Measurements from ENCODE around the gene PTCD1. TPM values are rescaled to one million over a fixed set of nuclear protein-coding genes. Genes with fewer than 3 reads are reported as not detected.

The PTCD1 gene
- 5.5 and 6.8 TPM in 2 replicates for total RNA-seq

DNA sequence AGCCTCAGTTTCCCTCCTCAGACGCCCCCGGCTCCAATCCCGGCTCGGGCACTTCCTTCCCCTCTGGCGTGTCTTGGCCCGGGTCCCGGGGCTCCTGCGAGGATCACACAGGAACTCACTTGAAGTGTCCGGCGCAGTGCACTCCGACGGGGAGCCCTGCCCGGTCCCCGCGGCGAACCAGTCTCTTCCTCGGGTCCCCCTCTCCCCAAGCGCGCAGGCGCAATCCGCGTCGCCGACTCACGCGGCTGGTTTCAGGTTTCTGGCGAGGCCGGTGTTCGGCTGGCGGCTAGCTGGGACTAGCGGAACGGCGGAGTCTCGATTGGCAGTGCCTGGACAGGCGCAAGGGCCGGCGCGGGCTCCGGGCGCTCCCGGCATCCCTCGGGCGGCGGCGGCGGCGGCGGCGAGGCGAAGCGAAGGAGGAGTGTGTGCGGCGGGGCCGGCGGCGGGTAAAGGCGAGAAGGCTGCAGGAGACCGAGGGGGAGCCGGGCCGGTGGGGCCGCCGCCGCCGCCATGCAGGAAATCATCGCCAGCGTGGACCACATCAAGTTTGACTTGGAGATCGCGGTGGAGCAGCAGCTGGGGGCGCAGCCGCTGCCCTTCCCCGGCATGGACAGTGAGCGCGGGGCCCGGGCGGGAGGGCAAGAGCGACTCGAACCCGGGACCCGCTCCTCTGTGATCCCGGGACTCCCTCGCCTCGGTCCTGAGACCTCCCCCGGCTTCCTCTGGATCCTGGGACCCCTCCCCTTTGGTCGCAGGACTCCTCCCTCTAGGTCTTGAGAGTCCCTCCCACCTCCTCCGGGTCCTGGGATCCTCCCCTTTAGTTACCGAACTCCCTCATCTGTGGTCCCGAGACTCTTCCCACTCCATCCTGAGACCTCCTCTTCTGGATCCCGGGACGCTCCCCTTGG is at the start of gene PTCD1, which contains the start of gene CPSF4:
Gene PTCD1, minus strand, starts transcription at position 226 of the 908 bp plus-strand sequence. CDS start 3,556 bp downstream, outside the sequence.
Gene CPSF4, plus strand, starts transcription at position 371 of the 908 bp plus-strand sequence. Its CDS starts 140 bp downstream, at position 511.
- peak; percentile 96 for DNase-seq

DNA sequence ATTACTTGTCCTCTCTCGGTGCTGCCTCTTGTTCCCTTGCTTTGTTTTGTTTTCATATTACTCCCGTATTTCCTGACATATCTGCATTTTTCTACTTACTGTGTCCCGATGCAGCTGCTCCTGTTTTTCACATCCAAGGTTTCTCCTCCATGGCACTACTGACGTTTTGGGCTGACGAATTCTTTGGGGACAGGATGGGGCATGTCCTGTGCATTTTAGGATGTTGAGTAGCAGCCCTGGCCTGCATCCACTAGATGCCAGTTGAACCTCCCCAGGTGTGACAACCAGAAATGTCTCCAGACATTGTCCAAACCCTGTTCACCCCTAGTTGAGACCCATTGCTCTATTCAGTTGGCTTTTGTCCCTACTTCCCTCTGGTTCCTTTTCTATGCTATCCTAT is 46.5 kb upstream of the PTCD1 start:
- DNase-seq: no peak

DNA sequence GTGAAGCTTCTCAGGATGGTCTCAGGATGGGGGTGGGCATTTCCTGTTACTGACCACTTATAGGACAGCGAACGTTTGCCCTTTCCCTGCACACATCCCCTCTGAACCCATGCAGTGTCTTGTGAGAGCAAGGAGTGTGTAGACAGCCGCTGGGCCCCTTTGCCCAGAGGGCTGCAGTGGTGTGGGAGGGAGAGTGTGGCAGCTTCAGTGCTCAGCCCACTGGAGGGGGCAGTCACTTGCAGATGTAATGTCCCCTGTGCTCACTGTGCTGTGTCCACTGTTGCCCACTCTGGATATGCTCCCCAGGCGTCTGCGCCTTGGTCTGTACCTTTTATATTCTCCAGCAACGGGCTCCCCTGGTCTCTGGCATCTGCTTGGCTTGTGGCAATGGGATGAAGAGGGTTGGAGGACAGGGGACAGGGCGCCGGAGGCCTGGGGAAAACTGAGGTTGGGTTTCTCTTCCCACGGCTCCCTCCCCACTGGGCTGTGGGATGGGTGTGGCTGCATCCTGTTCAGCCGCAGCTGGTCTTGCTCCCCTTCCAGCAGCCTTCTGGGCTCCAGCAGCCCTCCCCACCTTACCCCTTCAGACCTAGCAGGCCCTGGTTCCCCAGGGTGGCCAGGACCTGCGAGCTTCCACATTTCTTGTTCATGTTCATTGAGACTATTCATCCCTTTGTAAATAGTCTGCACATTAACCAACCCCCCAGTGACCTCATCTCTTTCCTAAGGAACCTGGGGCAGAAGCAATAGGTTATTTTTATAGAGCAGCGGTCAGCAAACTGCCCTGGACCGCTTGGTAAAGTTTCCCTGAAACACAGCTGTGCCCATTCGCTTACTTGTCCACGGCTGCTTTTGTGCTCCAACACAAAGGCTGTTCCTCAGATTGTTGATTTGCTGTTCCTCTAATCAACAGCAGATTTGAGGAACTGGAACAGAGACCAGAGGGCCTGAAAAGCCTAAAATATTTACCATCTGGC is 40.2 kb upstream of the PTCD1 start:
- DNase-seq: peak; percentile 39

- DNase-seq: no peak
Measured at GRCh38 chr7:99476107-99476506, 37.5 kb upstream of the PTCD1 start.

DNA sequence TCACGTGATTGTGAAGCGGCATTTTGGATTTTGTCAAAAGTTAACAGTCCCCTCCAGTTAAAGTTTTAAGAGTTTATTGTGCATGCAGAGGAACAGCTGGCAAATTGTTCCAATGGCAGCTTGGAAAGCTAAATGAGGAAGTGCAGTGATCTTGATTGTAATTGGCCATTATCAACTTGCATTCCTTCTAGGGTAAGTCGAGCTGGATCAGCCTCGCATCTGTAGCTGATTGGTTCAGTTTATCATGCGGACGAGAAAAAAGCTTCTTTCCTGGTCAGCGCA is 34.7 kb upstream of the PTCD1 start:
- peak; percentile 85 for DNase-seq

GRCh38 chr7:99472561-99473314 is 34.1 kb upstream of the PTCD1 start, which contains the start of gene ZNF789:
ZNF789 (plus strand) TSS chr7:99472890; CDS start chr7:99476457, 3,567 bp downstream.
- peak; percentile 98 for DNase-seq

DNA sequence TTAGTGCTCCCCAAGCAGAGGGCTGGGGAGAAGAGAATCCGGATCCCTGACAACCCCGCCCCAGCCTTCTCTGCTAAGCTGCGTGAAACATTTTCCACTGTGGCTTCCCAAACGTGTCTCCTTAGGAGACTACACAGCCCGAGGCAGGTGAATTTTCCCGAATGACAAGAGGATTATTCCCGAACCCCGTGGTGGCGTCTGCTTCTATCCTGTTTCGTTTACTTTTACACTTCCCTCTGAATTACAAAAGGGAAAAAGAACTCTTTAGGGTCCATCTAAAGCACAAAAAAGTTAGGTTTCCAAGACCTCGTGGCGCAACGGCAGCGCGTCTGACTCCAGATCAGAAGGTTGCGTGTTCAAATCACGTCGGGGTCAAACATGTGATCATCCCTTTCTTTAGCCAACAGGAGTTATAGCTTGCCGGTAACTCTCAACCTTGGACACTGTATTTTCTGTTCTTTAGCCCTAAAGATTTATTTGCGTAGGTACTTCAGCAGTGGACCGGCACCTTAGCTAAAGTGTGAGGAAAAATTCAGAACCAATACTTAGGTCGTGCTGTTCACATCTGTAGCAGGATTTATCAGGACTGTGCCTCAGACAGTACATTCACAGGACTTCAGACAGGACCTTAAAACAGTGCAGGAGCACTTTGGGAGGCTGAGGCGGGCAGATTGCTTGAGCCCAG is 30.9 kb upstream of the PTCD1 start:
- DNase-seq: no peak

GRCh38 chr7:99468336-99468918 is 29.8 kb upstream of the PTCD1 start:
- DNase-seq: no peak

DNA sequence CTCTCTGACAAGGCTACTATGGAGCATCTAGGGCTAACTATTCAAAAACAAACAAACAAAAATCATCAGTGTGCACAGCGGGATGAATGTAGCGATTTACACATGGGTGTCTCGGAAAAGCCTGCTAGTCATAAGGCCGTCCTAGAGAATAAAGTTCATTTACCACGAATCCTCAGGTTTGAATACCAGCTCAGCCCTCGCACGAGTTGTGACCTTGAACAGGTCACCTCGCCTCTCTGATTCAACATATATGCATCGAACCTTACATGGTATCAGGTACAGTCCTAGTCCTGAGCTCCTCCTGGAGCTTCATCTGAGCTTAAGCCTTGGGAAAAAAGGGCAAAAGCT is 26.8 kb upstream of the PTCD1 start:
- no peak for DNase-seq

DNA sequence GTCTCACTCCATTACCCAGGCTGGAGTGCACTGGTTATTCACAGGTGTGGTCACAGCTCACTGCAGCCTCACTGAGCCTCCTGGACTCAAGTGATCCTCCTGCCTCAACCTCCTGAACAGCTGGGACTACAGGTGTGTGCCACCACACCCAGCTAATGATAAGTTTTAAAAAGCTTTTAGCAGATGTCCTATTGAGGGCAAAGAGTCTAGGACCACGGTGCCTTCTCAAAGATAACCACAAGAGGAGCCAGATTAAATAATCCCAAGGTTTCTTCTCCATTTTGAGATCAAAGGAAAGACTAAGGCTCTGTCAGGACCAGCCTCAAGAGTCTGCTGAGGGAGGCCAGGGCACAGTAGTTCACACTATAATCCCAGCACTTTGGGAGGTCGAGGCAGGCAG is 22.6 kb upstream of the PTCD1 start:
- DNase-seq: no peak

DNA sequence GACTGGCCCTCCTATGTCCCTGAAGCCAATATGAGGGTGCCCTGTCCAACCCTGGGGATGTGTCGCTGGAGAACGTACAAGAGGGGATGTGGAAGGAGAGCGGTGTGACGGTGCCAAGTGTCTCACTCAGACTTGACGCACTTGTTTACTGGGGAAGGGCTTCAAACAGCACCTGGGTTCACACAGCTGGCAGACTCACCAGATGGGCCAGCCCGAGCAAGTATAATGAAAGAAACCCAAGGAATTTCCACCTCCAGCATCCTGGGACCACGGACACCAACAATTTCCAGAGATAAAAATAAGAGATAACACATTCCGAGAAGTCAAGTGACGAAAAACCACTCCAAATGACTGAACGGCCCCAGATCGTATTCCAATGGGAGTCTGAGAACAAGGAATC is 22.1 kb upstream of the PTCD1 start:
- DNase-seq: no peak

- DNase-seq: peak; percentile 47
Measured at GRCh38 chr7:99459087-99459486, 20.5 kb upstream of the PTCD1 start.

DNA sequence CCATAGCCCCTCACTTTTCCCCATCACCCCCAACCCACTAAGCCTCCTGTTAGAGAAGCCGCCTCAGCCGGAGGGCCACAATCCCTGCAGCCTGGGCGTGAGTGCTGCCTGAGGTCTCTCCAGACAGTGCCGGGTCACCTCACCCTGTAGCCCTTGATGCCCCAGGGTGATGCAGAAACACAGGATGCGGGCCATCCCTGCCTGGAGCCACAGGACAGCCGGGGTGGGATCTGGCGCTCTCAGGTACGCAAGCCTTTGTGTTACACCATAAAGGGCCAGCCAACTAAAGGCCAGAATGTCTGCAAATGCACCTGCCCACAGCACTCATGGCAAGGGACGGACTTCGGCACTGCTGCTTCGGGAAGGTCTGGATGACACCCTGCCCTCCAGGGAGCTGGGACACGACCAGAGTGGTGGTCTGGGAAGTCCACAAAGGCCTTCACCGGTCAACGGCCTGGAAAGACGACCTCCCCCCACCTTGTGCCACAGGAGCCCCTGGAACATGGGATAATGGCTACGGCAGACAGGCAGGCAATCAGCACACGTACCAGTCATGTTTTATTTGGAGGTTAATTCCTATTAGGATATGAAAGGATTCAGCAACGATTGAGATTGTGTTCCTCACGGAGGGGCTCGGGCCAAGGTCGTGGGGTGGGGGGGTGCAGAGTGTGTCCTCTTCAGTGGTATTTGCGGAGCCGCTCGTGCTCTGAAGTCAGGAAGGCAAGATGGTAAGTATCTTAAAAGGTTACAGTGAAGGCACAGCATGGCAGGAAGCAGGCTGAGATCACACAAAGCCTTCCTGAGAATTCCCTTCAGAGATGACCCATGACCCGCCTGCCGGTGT is 19.3 kb upstream of the PTCD1 start:
- peak; percentile 49 for DNase-seq

- no peak for DNase-seq
Measured at GRCh38 chr7:99457050-99457649, 18.6 kb upstream of the PTCD1 start.

DNA sequence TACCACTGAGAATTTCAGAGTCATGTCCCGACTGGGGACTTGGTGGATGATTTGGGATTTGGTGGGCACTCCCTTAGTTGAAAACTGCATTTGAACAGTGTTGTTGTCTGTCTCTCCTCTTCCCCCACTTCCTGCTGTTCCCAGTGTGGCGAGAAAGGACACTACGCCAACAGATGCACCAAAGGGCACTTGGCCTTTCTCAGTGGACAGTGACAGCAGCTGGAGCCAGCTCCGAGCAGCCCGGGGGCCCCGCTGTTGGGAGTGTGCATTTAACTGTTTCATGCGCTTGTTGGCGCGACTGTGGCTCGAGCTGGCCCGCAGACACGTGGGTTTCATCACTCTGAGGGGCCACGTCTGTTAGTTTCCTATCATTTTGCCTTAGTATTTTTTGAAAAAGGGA is 17.7 kb upstream of the PTCD1 start:
- no peak for DNase-seq

DNA sequence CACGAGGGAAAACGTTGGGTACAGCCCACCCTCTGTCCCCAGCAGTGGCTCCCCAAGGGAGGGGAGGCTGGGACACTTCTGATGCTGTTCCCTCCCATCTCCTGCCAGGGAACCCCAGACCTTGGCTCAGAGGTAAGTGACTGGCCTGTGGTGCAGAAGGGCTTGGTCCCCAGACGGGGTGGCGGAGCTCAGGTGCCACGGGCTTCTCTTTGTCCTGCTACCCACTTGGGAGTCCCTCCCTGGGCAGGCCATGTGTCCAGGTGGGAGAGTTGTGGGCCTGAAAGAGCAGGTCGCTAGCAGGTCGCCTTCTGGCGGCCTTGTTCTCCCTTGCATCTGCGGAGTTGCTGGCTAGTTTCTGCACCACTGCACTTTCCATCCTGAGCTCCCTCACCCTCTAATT is 17.3 kb upstream of the PTCD1 start:
- DNase-seq: no peak

DNA sequence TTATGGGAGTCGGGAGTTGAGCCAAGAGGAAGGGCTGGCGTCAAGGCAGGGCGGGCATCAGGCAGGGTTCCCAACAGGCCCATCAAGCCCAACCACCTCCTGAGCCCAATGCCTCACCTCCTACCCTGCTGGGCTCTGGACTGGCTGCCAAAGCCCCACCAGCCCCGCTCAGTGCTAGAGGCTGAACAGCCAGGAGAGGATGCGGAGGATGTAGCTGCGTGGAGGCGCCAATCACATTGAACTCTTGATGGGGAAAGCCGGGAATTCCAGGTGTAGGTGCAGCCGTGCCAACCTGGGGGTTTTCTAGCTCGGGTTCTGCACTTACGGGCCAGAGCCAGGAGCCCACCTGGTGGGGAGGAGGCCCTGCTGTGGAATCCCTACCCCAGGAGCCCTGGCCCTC is 14.5 kb upstream of the PTCD1 start:
- no peak for DNase-seq

DNA sequence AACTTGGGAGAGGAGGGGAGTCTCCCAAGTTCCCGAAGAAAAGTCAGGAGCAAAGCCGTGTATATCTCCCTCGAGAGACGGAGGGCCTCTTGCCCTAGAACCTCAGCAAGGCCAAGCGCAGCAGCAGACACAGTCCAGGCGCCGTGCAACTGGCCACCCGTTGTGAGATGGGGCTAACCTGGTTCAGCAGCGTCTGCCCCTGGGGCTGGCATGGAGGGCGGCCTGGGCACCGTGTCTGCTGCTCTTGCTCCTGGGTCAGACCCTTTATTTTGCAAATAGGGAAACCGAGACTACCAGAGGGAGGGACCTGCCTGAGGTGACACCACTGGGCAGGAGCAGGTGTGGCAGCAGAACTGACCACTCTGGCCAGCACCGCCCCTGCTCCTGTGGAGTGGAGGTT is 13.9 kb upstream of the PTCD1 start:
- no peak for DNase-seq

DNA sequence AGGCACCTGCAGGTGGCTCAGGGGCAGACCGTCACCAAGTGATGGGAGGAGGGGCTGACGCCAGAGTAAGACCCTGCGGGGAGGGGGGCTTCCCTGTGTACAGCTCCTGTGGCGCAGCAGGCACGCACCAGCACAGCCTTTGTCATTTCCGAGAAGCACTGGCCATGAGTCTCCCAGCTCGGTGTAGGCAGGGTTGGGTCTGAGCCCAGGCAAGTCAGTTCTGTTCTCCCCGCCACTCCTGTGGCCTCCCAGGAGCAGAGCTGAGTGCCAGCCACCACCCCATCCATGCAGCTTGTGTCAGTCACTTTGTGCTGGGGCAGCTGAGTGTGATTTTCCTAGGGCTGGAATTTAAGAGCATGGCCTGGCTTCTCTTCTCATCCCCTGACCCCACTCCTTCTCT is 13.3 kb upstream of the PTCD1 start:
- DNase-seq: no peak

DNA sequence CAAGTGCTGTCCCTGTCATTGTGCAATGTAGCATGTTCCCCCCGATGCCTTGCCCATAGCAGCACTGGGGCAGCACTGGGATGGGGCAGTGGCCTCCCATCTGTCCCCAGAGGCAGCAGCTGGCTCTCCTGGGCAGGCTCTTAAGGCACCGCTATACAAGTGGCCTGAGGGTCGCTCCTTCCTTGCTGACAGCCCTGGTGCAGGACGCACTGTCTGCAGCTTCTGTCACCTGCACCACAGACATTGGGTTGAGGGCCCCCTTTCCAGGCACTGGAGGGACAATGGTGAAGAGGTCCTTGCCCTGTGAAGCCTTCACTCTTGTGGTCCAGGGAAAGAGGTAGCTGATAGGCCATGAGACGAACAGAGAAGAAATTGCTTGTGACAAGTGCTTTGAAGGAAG is 10.7 kb upstream of the PTCD1 start:
- no peak for DNase-seq

Measured in dermis blood vessel endothelial cell (primary cell).